Karpas-422 (cell line): ENCODE measurements around the gene NID2. TPM values are rescaled to one million over a fixed set of nuclear protein-coding genes. Genes with fewer than 3 reads are reported as not detected.
A peak's percentile ranks its signal among the peaks of the same experiment; 100 is the strongest.

Source experiments
- DNase-seq: peaks from one replicate; pipeline ENCODE4 v3.0.0-alpha.2; 2015
- H2AFZ ChIP-seq: fragments of 200-600 bp; sonication (generic); 2 replicates; pipeline ENCODE4 v1.6.1; 2014; ENCODE audit warnings: antibody characterized with exemption, low read length, mixed read lengths
- H3K27ac ChIP-seq: fragments of 200-600 bp; sonication (generic); 2 replicates; pipeline ENCODE4 v1.5.1; 2014; ENCODE audit warnings: mild to moderate bottlenecking, low read length, moderate library complexity
- H3K27me3 ChIP-seq: fragments of 200-600 bp; sonication (generic); 2 replicates; pipeline ENCODE4 v1.6.1; 2014; ENCODE audit warnings: low read length, mixed read lengths
- H3K36me3 ChIP-seq: fragments of 200-600 bp; sonication (generic); 2 replicates; pipeline ENCODE4 v1.6.1; 2014; ENCODE audit warnings: low read length, mixed read lengths; ENCODE audit not compliant: insufficient read depth
- H3K4me1 ChIP-seq: fragments of 200-600 bp; sonication (generic); 2 replicates; pipeline ENCODE4 v1.6.1; 2014; ENCODE audit warnings: mild to moderate bottlenecking, low read length, mixed read lengths
- H3K4me2 ChIP-seq: fragments of 200-600 bp; sonication (generic); 2 replicates; pipeline ENCODE4 v1.6.1; 2014; ENCODE audit warnings: low read length, low read depth, mild to moderate bottlenecking; ENCODE audit not compliant: poor library complexity, severe bottlenecking
- H3K4me3 ChIP-seq: fragments of 200-600 bp; sonication (generic); 2 replicates; pipeline ENCODE4 v1.5.1; 2014; ENCODE audit warnings: mild to moderate bottlenecking, antibody characterized with exemption, low read length, mixed read lengths
- H3K79me2 ChIP-seq: fragments of 200-600 bp; sonication (generic); 2 replicates; pipeline ENCODE4 v1.6.1; 2014; ENCODE audit warnings: mild to moderate bottlenecking, low read length, mixed read lengths
- H3K9ac ChIP-seq: fragments of 200-600 bp; sonication (generic); 2 replicates; pipeline ENCODE4 v1.6.0; 2014; ENCODE audit warnings: low read length
- H3K9me2 ChIP-seq: fragments of 200-600 bp; sonication (generic), shearing (Covaris generic); replicated peaks from 2 replicates; pipeline ENCODE4 v1.6.0; 2014; ENCODE audit warnings: mild to moderate bottlenecking, low read length, moderate library complexity; ENCODE audit not compliant: insufficient read depth
- H3K9me3 ChIP-seq: fragments of 300-700, 200-600 bp; sonication (generic); 2 replicates; pipeline ENCODE4 v1.6.1; 2014; ENCODE audit warnings: low read length, mixed read lengths
- H4K20me1 ChIP-seq: fragments of 200-600 bp; sonication (generic); 2 replicates; pipeline ENCODE4 v1.6.1; 2014; ENCODE audit warnings: mild to moderate bottlenecking, antibody characterized with exemption, low read length, low read depth; ENCODE audit not compliant: insufficient read depth
- total RNA-seq: library from RNA; depleted of rRNA; stranded (reverse); fragments of >200 nt; shearing (Covaris generic); gene quantifications from 2 replicates; pipeline ENCODE4 v1.2.3, GENCODE V29; 2014; ENCODE audit warnings: low replicate concordance

Gene NID2
- total RNA-seq, 1 experiment from 2014 or later: not detected

DNA sequence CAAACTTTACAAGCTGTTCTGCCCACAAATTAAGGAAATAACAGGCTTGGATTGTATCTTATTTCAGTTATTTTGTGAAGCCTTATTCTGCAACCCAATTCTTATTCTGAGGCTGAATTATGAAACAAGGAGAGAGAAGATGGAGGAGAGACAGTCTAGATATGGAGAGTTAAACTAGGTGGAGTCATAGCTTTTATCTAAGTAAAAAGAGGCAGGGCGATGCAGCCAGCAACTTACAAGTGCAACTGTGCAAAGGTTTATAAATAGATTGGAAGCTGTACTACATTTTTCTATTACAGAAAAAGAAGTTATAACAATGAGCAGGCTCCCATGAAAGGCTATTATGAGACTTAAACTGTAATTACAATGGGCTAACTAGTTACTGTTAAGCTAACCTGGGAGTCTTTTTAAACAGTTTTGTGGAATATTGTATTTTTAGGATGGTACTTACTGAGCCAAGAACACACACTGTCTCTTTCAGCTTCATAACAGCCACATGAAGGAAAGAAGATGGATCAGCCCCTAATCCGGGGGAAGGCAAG is 22.4 kb downstream of the NID2 start:
- Histone ChIP-seq H2AFZ (no peak overlapping the region), H3K9me2 (no peaks in the 10 kb centered on the region), H3K4me3 (no peak overlapping the region), H3K4me2 (no peak overlapping the region), H3K27ac (no peak overlapping the region), H4K20me1 (no peaks in the 10 kb centered on the region), H3K79me2 (no peaks in the 10 kb centered on the region), H3K9me3 (no peaks in the 10 kb centered on the region), H3K9ac (no peak overlapping the region), H3K36me3 (no peaks in the 10 kb centered on the region), H3K27me3 (no peaks in the 10 kb centered on the region), H3K4me1 (no peaks in the 10 kb centered on the region)
- no peak for DNase-seq

GRCh38 chr14:52044791-52045522 is 23.9 kb downstream of the NID2 start:
- no peaks in the 10 kb centered on the region for H3K4me1 ChIP-seq
- no peak overlapping the region for H3K27ac ChIP-seq
- no peaks in the 10 kb centered on the region for H3K27me3 ChIP-seq
- H2AFZ ChIP-seq: no peak overlapping the region
- no peaks in the 10 kb centered on the region for H3K36me3 ChIP-seq
- no peak overlapping the region for H3K9ac ChIP-seq
- DNase-seq: no peak
- no peaks in the 10 kb centered on the region for H3K79me2 ChIP-seq
- H3K4me3 ChIP-seq: no peak overlapping the region
- no peaks in the 10 kb centered on the region for H3K9me2 ChIP-seq
- no peaks in the 10 kb centered on the region for H4K20me1 ChIP-seq
- no peaks in the 10 kb centered on the region for H3K9me3 ChIP-seq
- no peak overlapping the region for H3K4me2 ChIP-seq

- H4K20me1 ChIP-seq: no peaks in the 10 kb centered on the region
- H3K4me3 ChIP-seq: no peak overlapping the region
- no peak overlapping the region for H3K4me2 ChIP-seq
- no peaks in the 10 kb centered on the region for H3K4me1 ChIP-seq
- H3K9me2 ChIP-seq: no peaks in the 10 kb centered on the region
- no peak overlapping the region for H2AFZ ChIP-seq
- H3K9me3 ChIP-seq: no peaks in the 10 kb centered on the region
- H3K27me3 ChIP-seq: no peaks in the 10 kb centered on the region
- H3K36me3 ChIP-seq: no peaks in the 10 kb centered on the region
- no peaks in the 10 kb centered on the region for H3K79me2 ChIP-seq
- no peak overlapping the region for H3K9ac ChIP-seq
- H3K27ac ChIP-seq: no peak overlapping the region
- peak; percentile 77 for DNase-seq
Observed at GRCh38 chr14:52043690-52044089, 25.2 kb downstream of the NID2 start.

- Histone ChIP-seq H3K27ac (no peak overlapping the region), H3K4me1 (no peaks in the 10 kb centered on the region), H3K9me2 (no peaks in the 10 kb centered on the region), H4K20me1 (no peaks in the 10 kb centered on the region), H3K36me3 (no peaks in the 10 kb centered on the region), H3K4me3 (no peak overlapping the region), H3K27me3 (no peaks in the 10 kb centered on the region), H3K4me2 (no peak overlapping the region), H2AFZ (0 out of 2 replicates have a peak overlapping the region, but pooled peaks have one; percentile 45), H3K9me3 (no peaks in the 10 kb centered on the region), H3K79me2 (no peaks in the 10 kb centered on the region), H3K9ac (no peak overlapping the region)
- DNase-seq: no peak
Observed at GRCh38 chr14:52042371-52043289, 26.2 kb downstream of the NID2 start.

GRCh38 chr14:52040598-52040997 is 28.3 kb downstream of the NID2 start:
- H3K9me3 ChIP-seq: no peaks in the 10 kb centered on the region
- H3K9ac ChIP-seq: no peak overlapping the region
- no peaks in the 10 kb centered on the region for H3K79me2 ChIP-seq
- no peak overlapping the region for H3K4me3 ChIP-seq
- H3K36me3 ChIP-seq: no peaks in the 10 kb centered on the region
- no peaks in the 10 kb centered on the region for H4K20me1 ChIP-seq
- no peaks in the 10 kb centered on the region for H3K27me3 ChIP-seq
- H2AFZ ChIP-seq: no peak overlapping the region
- no peaks in the 10 kb centered on the region for H3K9me2 ChIP-seq
- H3K4me2 ChIP-seq: no peak overlapping the region
- H3K4me1 ChIP-seq: no peaks in the 10 kb centered on the region
- no peak overlapping the region for H3K27ac ChIP-seq
- DNase-seq: no peak

GRCh38 chr14:52039124-52039815 is 29.6 kb downstream of the NID2 start:
- Histone ChIP-seq H3K27ac (no peak overlapping the region), H3K79me2 (no peaks in the 10 kb centered on the region), H3K9me3 (no peaks in the 10 kb centered on the region), H3K9me2 (no peaks in the 10 kb centered on the region), H3K4me1 (no peaks in the 10 kb centered on the region), H3K36me3 (no peaks in the 10 kb centered on the region), H4K20me1 (no peaks in the 10 kb centered on the region), H3K9ac (no peak overlapping the region), H3K4me3 (no peak overlapping the region), H3K27me3 (no peaks in the 10 kb centered on the region), H3K4me2 (no peak overlapping the region), H2AFZ (no peak overlapping the region)
- no peak for DNase-seq

DNA sequence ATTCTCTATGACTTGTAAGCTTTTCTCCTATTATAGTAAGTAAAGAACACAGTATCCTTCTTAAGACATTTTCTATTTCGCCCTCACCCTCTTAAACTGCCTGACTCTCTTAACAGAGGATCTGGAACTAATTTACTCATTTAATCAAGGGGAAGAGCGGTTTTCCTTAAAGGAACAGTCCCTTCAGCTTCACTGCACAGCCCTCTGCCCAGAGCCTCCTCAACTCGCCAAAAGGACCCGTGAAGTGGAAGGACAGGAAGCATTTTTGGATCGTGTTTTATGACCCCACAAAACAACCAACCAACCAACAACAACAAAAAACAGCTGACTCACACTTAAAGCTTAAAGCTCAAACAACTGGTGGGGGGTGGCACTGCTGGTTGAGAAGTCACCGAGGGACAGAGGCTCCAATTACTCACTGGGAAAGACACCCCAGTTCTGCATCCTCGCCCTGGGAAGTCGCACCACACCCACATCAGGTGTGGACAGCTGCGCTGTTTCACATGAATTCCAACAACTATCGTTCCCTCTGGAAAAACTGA is 35.7 kb downstream of the NID2 start:
- Histone ChIP-seq H3K9me3 (no peaks in the 10 kb centered on the region), H3K4me2 (no peak overlapping the region), H3K36me3 (no peaks in the 10 kb centered on the region), H3K27ac (no peak overlapping the region), H4K20me1 (no peaks in the 10 kb centered on the region), H3K79me2 (no peaks in the 10 kb centered on the region), H2AFZ (no peak overlapping the region), H3K9me2 (no peaks in the 10 kb centered on the region), H3K27me3 (no peaks in the 10 kb centered on the region), H3K4me3 (no peak overlapping the region), H3K4me1 (no peaks in the 10 kb centered on the region), H3K9ac (no peak overlapping the region)
- DNase-seq: no peak
